BJ (cell line): ENCODE results near the gene OTOR. TPM values are rescaled to one million over a fixed set of nuclear protein-coding genes. Genes with fewer than 3 reads are reported as not detected.

ENCODE experiments used
- CTCF ChIA-PET: fragments of 350-600 bp; formaldehyde crosslinking; extraction: SDS; loops from one replicate; lab custom pipeline; 2021; ENCODE audit warnings: antibody characterized with exemption, inconsistent platforms; lab: Yijun Ruan, JAX
- POLR2A ChIA-PET: fragments of 300-600 bp; sonication (Branson Sonifier 250); formaldehyde crosslinking; extraction: SDS; loops from one replicate; lab custom pipeline; 2021; ENCODE audit warnings: antibody characterized with exemption; lab: Charles Lee
- DNase-seq: peaks from one replicate; pipeline ENCODE4 v3.0.0-alpha.2; 2011; ENCODE audit warnings: low read depth
- H3K27me3 ChIP-seq: 2 replicates; pipeline ENCODE4 v1.6.0; 2011; ENCODE audit warnings: low read length; ENCODE audit not compliant: control insufficient read depth, insufficient read depth
- H3K36me3 ChIP-seq: 2 replicates; pipeline ENCODE4 v1.5.1; 2011; ENCODE audit warnings: low read length; ENCODE audit not compliant: control insufficient read depth, insufficient read depth
- H3K4me3 ChIP-seq: 2 replicates; pipeline ENCODE4 v1.5.1; 2011; ENCODE audit warnings: low read depth, mild to moderate bottlenecking, control low read depth, low read length
- polyA minus RNA-seq: library from RNA; depleted of rRNA, polyadenylated mRNA; stranded (reverse); fragments of >200 nt; gene quantifications from 2 replicates; pipeline ENCODE4 v1.2.3, GENCODE V29; 2011; rRNA and poly(A)+ RNA removed
- polyA plus RNA-seq: library from polyadenylated mRNA; depleted of rRNA; stranded (reverse); fragments of >200 nt; gene quantifications from 2 replicates; pipeline ENCODE4 v1.2.3, GENCODE V29; 2011; rRNA removed
- TF ChIP-seq, protein P1 (sequence below): IDR thresholded peaks from 2 replicates; pipeline ENCODE4 v1.5.1; 2011; ENCODE audit warnings: low read depth, mild to moderate bottlenecking, control low read depth, inconsistent platforms, low read length, moderate library complexity; ENCODE audit not compliant: insufficient read depth

OTOR gene, protein sequence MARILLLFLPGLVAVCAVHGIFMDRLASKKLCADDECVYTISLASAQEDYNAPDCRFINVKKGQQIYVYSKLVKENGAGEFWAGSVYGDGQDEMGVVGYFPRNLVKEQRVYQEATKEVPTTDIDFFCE
- polyA plus RNA-seq = not detected in 2 replicates
- polyA minus RNA-seq = not detected in 2 replicates

DNA sequence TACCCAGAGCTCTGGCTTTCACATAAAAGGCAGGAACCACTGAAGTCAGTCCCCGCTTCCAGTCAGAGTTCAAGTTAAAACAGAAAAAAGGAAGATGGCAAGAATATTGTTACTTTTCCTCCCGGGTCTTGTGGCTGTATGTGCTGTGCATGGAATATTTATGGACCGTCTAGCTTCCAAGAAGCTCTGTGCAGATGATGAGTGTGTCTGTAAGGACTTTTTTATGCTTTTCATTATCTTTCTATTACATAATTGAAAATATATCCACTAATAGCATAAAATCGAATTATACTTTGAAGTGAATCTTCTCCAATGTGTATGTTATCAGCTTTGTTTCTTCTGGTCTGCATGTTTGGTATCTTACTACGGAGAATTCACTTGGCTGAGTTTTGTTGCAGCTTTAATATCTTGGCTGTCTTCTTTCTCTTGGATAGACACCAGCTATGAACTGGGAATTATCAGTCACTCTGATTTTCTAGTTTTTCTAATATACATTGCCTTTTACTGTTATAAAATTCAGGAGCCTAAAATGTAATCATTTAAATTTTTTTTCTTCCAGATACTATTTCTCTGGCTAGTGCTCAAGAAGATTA lies at the start of gene OTOR:
OTOR (plus strand) TSS at position 51 of the 593 bp plus-strand sequence; CDS start at position 95, 44 bp downstream.
- POLR2A ChIA-PET = no interaction called here
- DNase-seq = no peak
- no peaks in the 10 kb centered on the region; the same call in none of the 2 replicates for H3K27me3 ChIP-seq
- no peaks in the 10 kb centered on the region for H3K36me3 ChIP-seq
- no peak within 1 kb of the TSS for H3K4me3 ChIP-seq
- CTCF ChIA-PET = interaction anchor here (1.0 to 1.1 kb wide), 2 partner anchors 9 to 13 kb away, joined by 3 to 7 read pairs; no protein-coding TSS in a partner anchor
- TF ChIP-seq, protein P1, sequence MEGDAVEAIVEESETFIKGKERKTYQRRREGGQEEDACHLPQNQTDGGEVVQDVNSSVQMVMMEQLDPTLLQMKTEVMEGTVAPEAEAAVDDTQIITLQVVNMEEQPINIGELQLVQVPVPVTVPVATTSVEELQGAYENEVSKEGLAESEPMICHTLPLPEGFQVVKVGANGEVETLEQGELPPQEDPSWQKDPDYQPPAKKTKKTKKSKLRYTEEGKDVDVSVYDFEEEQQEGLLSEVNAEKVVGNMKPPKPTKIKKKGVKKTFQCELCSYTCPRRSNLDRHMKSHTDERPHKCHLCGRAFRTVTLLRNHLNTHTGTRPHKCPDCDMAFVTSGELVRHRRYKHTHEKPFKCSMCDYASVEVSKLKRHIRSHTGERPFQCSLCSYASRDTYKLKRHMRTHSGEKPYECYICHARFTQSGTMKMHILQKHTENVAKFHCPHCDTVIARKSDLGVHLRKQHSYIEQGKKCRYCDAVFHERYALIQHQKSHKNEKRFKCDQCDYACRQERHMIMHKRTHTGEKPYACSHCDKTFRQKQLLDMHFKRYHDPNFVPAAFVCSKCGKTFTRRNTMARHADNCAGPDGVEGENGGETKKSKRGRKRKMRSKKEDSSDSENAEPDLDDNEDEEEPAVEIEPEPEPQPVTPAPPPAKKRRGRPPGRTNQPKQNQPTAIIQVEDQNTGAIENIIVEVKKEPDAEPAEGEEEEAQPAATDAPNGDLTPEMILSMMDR = no peak

DNA sequence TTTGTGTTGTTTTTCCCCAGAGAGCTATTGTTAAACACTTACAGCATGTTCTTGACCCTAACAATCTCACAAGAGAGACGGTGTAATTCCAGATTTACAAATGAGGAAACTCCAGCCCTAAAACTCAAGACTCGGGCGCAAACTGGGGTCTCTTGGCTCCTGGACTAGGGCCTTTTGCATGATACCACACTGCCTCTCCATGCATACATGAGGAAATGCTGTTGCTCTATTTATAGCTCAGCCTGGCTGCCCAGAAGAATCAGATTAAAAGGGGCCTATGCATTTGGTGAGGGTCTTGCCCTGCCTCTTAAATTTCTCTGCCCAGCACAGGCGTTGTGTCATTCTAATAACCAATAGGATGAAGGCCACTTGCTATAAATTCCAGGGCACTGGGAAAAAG lies 48.9 kb upstream of the OTOR start:
- ChIA-PET CTCF (interaction anchor here (1.2 kb wide), 1 partner anchor 8 kb away, joined by 3 read pairs; no protein-coding TSS in a partner anchor), POLR2A (no interaction called here)
- no peak overlapping the region for H3K4me3 ChIP-seq
- no peaks in the 10 kb centered on the region for H3K27me3 ChIP-seq
- H3K36me3 ChIP-seq = no peaks in the 10 kb centered on the region
- TF ChIP-seq, protein P1 = no peak
- no peak for DNase-seq

DNA sequence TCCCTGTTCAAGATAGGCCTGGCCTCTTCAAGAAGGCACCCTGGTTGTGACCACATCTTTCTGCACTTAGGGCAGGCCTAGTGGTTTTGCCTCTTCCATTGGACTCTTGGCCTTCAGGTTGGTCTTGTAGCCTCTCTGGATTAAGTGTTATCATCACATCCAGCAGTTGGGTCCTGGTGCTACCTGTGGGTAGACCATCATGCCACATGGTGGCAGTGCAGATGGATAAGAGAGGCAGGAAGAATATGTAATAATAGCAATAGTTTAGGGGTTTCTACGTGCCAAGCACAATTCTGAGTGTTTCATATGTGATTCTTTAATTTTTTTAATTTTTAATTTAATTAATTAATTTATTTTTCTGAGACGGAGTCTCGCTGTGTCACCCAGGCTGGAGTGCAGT lies 46.9 kb upstream of the OTOR start:
- TF ChIP-seq, protein P1 = peak; percentile 22; the same call in 1 of the 2 replicates
- DNase-seq = no peak

DNA sequence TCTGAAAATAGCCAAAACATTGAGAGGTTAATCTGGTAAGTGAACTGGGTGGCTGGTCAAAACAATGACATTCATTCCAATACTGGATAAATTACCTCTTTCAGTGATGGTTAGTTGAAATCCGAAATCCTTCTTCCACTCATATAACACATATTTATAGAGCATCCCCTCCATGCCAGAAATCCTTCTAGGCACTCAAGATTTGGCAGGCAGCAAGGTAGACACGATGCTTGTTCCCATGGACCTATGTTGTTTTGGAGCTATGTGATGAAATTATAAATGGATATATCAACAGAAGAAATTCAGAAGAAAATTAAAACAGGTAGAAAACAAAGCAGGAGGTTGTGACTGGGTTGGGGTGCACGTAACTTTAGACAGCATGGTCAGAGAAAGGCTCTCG lies 44.6 kb upstream of the OTOR start:
- H3K27me3 ChIP-seq = no peaks in the 10 kb centered on the region
- no peak overlapping the region for H3K4me3 ChIP-seq
- POLR2A ChIA-PET = no interaction called here
- H3K36me3 ChIP-seq = no peaks in the 10 kb centered on the region
- DNase-seq = no peak
- TF ChIP-seq, protein P1 = no peak
- CTCF ChIA-PET = interaction anchor here (1.5 kb wide), 1 partner anchor 12 kb away, joined by 3 read pairs; no protein-coding TSS in a partner anchor

More for the DNA sequence above, 46.9 kb upstream of the OTOR start:
- ChIA-PET CTCF (interaction anchor here (0.7 to 0.8 kb wide), 2 partner anchors 37 to 60 kb away, joined by 3 read pairs; no protein-coding TSS in a partner anchor), POLR2A (no interaction called here)
- no peaks in the 10 kb centered on the region for H3K36me3 ChIP-seq
- H3K27me3 ChIP-seq = no peaks in the 10 kb centered on the region
- no peak overlapping the region for H3K4me3 ChIP-seq

DNA sequence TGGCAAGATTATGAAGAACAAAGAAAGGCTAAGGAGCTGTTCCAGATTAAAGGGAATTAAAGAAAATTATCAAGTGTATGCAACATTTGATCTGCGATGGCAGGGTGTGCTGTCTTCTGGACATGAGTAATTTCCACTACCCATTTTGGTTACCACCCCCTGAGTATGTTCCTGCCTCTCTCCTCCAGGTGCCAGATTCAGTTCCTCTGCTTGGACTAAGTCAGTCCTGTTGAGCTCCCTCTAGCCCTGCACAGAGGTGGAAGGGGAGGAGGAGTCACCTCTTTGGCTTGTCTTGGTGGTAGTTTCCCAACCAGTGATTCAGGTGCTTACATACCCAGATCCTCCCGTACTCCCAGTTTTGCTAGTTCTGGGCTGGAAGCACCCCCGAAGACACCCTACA lies 40.5 kb upstream of the OTOR start:
- no peak for DNase-seq
- no peaks in the 10 kb centered on the region for H3K36me3 ChIP-seq
- H3K4me3 ChIP-seq = no peak overlapping the region
- POLR2A ChIA-PET = no interaction called here
- no peaks in the 10 kb centered on the region for H3K27me3 ChIP-seq
- TF ChIP-seq, protein P1 = no peak
- CTCF ChIA-PET = no interaction called here
